Stimulated activated CD8-positive, alpha-beta memory T cell treated with anti-CD3 and anti-CD28 coated beads, Interleukin-15, amount 100 ng/mL, for 48 hours (primary cell): ENCODE data around the gene ATF7IP2.
"Not testable (repeated sequence)": the region's sequence is repeated elsewhere in the genome, so short reads cannot be mapped to it uniquely, and the experiment has no call there.

ENCODE experiments used
- DNase-seq, 2 donors: peaks; one replicate each; pipeline ENCODE4 v3.0.0-alpha.2; 2020; ENCODE audit warnings: low read depth in 2 of 2

The ATF7IP2 gene

GRCh38 chr16:10373556-10373955 is 12.3 kb upstream of the ATF7IP2 start:
- DNase-seq, result no peak

GRCh38 chr16:10376229-10376628 is 9.6 kb upstream of the ATF7IP2 start:
- DNase-seq, result no peak

- no peak for DNase-seq
Observed at GRCh38 chr16:10383626-10384025, 2.2 kb upstream of the ATF7IP2 start.

GRCh38 chr16:10386517-10387100 is 748 bp downstream of the ATF7IP2 start:
- no peak for DNase-seq

- DNase-seq, result no peak
Observed at GRCh38 chr16:10387188-10387617, 1.3 kb downstream of the ATF7IP2 start.

- no peak for DNase-seq
Observed at GRCh38 chr16:10388988-10389387, 3.1 kb downstream of the ATF7IP2 start.

GRCh38 chr16:10390330-10390729 is 4.5 kb downstream of the ATF7IP2 start:
- DNase-seq, result no peak

GRCh38 chr16:10390867-10391266 is 5.0 kb downstream of the ATF7IP2 start:
- no peak for DNase-seq

- DNase-seq, result no peak
Observed at GRCh38 chr16:10391339-10391738, 5.5 kb downstream of the ATF7IP2 start.

- DNase-seq, result no peak
Observed at GRCh38 chr16:10402975-10403374, 17.1 kb downstream of the ATF7IP2 start.

GRCh38 chr16:10405386-10405939 is 19.6 kb downstream of the ATF7IP2 start:
- no peak for DNase-seq

GRCh38 chr16:10408824-10409381 is 23.0 kb downstream of the ATF7IP2 start:
- DNase-seq, result no peak

GRCh38 chr16:10409713-10410112 is 23.9 kb downstream of the ATF7IP2 start:
- DNase-seq, result not testable (repeated sequence)

GRCh38 chr16:10410469-10410868 is 24.6 kb downstream of the ATF7IP2 start:
- no peak for DNase-seq

GRCh38 chr16:10412935-10413601 is 27.2 kb downstream of the ATF7IP2 start:
- no peak for DNase-seq

GRCh38 chr16:10418204-10418603 is 32.3 kb downstream of the ATF7IP2 start:
- DNase-seq, result not testable (repeated sequence)

- no peak for DNase-seq
Observed at GRCh38 chr16:10419701-10420100, 33.8 kb downstream of the ATF7IP2 start.

GRCh38 chr16:10421596-10421995 is 35.7 kb downstream of the ATF7IP2 start:
- no peak for DNase-seq

- no peak for DNase-seq
Observed at GRCh38 chr16:10428433-10429168, 42.7 kb downstream of the ATF7IP2 start.

- not testable (repeated sequence) for DNase-seq
Observed at GRCh38 chr16:10429299-10429969, 43.6 kb downstream of the ATF7IP2 start.

- DNase-seq, result no peak
Observed at GRCh38 chr16:10441726-10442125, 55.9 kb downstream of the ATF7IP2 start.

- DNase-seq, result no peak
Observed at GRCh38 chr16:10447289-10447688, 61.4 kb downstream of the ATF7IP2 start.
